CD4-positive, CD25-positive, alpha-beta regulatory T cell (primary cell): ENCODE data around the gene COA6. TPM values are rescaled to one million over a fixed set of nuclear protein-coding genes. Genes with fewer than 3 reads are reported as not detected.
A peak's percentile ranks its signal among the peaks of the same experiment; 100 is the strongest.

ENCODE experiments used
- ATAC-seq, 2 donors: fragments of 150-1000 bp; cut with Tn5 transposase; one replicate each; pipeline ENCODE4 v1.10.0; 2021; ENCODE audit warnings: low read depth in 2 of 2, moderate number of reproducible peaks in 2 of 2, moderate library complexity in 1 of 2
- DNase-seq, 3 donors: peaks; one replicate each; pipeline versions ENCODE4 v3.0.0 to v3.0.0-alpha.2; 2012 to 2022; ENCODE audit warnings: mixed read lengths in 1 of 3
- H3K27ac ChIP-seq: one replicate; pipeline ENCODE4 v1.7.0; 2013; ENCODE audit warnings: mild to moderate bottlenecking, low read length; ENCODE audit not compliant: insufficient read depth, poor library complexity, severe bottlenecking
- H3K27me3 ChIP-seq: one replicate; pipeline ENCODE4 v1.7.0; 2013; ENCODE audit warnings: low read length; ENCODE audit not compliant: control insufficient read depth, insufficient read depth
- H3K36me3 ChIP-seq: one replicate; pipeline ENCODE4 v1.7.0; 2013; ENCODE audit warnings: mild to moderate bottlenecking, low read length, moderate library complexity; ENCODE audit not compliant: control insufficient read depth, insufficient read depth
- H3K4me1 ChIP-seq: 2 replicates; pipeline ENCODE4 v1.7.0; 2013; ENCODE audit warnings: mild to moderate bottlenecking, low read length; ENCODE audit not compliant: insufficient read depth, control insufficient read depth, poor library complexity, severe bottlenecking
- H3K4me3 ChIP-seq: one replicate; pipeline ENCODE4 v1.7.0; 2013; ENCODE audit warnings: low read depth, mild to moderate bottlenecking, low read length, moderate library complexity
- H3K9me3 ChIP-seq, 2 experiments: 1 replicate in 1 of 2; 2 replicates in 1 of 2; pipeline ENCODE4 v1.7.0; 2013; ENCODE audit warnings: low read length in 2 of 2, mild to moderate bottlenecking in 1 of 2, moderate library complexity in 1 of 2; ENCODE audit not compliant: control insufficient read depth in 2 of 2
- H3K27ac Mint-ChIP-seq, 3 donors: one replicate each; pipeline ENCODE4 v1.8.0; 2020 to 2022; ENCODE audit warnings: mild to moderate bottlenecking in 3 of 3, mixed read lengths in 3 of 3, moderate library complexity in 2 of 3
- H3K27me3 Mint-ChIP-seq: one replicate; pipeline ENCODE4 v1.8.0; 2022; ENCODE audit warnings: mild to moderate bottlenecking, mixed read lengths
- H3K36me3 Mint-ChIP-seq: one replicate; pipeline ENCODE4 v1.8.0; 2020; ENCODE audit warnings: mixed read lengths
- H3K4me1 Mint-ChIP-seq, 4 donors: one replicate each; pipeline ENCODE4 v1.8.0; 2020 to 2022; ENCODE audit warnings: mixed read lengths in 4 of 4, mild to moderate bottlenecking in 1 of 4
- H3K4me3 Mint-ChIP-seq, 4 donors: one replicate each; pipeline ENCODE4 v1.8.0; 2020 to 2022; ENCODE audit warnings: mild to moderate bottlenecking in 4 of 4, mixed read lengths in 4 of 4, moderate library complexity in 3 of 4
- H3K9me3 Mint-ChIP-seq, 7 donors: one replicate each; pipeline ENCODE4 v1.8.0; 2020 to 2022; ENCODE audit warnings: mixed read lengths in 7 of 7, mild to moderate bottlenecking in 3 of 7, moderate library complexity in 2 of 7
- polyA plus RNA-seq, 4 donors: library from polyadenylated mRNA; unstranded; fragments of 300-500 nt; fragmentation: Illumina TruSeq; gene quantifications; one replicate each; pipeline ENCODE4 v1.2.3, GENCODE V29; 2021
- total RNA-seq: library from RNA; stranded (reverse); gene quantifications from one replicate; pipeline ENCODE4 v1.2.3, GENCODE V29; 2022

The COA6 gene
- total and polyA plus RNA-seq, 5 donors from 2014 or later: 11.9 to 61.9 (median 53.8) TPM

GRCh38 chr1:234400773-234401172, 27.5 kb downstream of the COA6 start:
- no peaks in the 10 kb centered on the region for H3K27me3 Mint-ChIP-seq
- DNase-seq (peak in 2 of 3 donors; percentile 32 to 75), ATAC-seq (peak; percentile 60 to 64)
- H3K9me3 ChIP-seq: no peaks in the 10 kb centered on the region
- peak overlapping the region; percentile 90 to 94 (median 93) for H3K27ac Mint-ChIP-seq
- peaks cover 18% of the 10 kb centered on the region for H3K36me3 Mint-ChIP-seq
- H3K27ac ChIP-seq: peak overlapping the region; percentile 76
- no peaks in the 10 kb centered on the region for H3K36me3 ChIP-seq
- no peaks in the 10 kb centered on the region for H3K27me3 ChIP-seq
- no peaks in the 10 kb centered on the region for H3K9me3 Mint-ChIP-seq
- H3K4me3 ChIP-seq: peak overlapping the region; percentile 87
- peaks cover 31% of the 10 kb centered on the region for H3K4me1 ChIP-seq
- peak overlapping the region; percentile 51 to 93 (median 69) for H3K4me3 Mint-ChIP-seq
- H3K4me1 Mint-ChIP-seq: peaks cover 22 to 65% (median 47%) of the 10 kb centered on the region in 4 donors

GRCh38 chr1:234401658-234402057, 28.4 kb downstream of the COA6 start:
- peaks cover 22 to 68% (median 48%) of the 10 kb centered on the region in 4 donors for H3K4me1 Mint-ChIP-seq
- H3K27ac Mint-ChIP-seq: peak overlapping the region; percentile 90 to 94 (median 93)
- no peaks in the 10 kb centered on the region for H3K9me3 Mint-ChIP-seq
- Histone ChIP-seq H3K27me3 (no peaks in the 10 kb centered on the region), H3K4me1 (peaks cover 31% of the 10 kb centered on the region), H3K9me3 (no peaks in the 10 kb centered on the region), H3K4me3 (peak overlapping the region; percentile 87), H3K36me3 (no peaks in the 10 kb centered on the region), H3K27ac (peak overlapping the region; percentile 76)
- ATAC-seq (peak in 1 of 2 donors; percentile 23), DNase-seq (no peak)
- H3K4me3 Mint-ChIP-seq: peak overlapping the region; percentile 49 to 80 (median 58)
- H3K36me3 Mint-ChIP-seq: peaks cover 14% of the 10 kb centered on the region
- H3K27me3 Mint-ChIP-seq: no peaks in the 10 kb centered on the region

- no peak for DNase-seq
- H3K36me3 ChIP-seq: no peaks in the 10 kb centered on the region
- Mint-ChIP-seq H3K36me3 (peaks cover 11% of the 10 kb centered on the region), H3K27ac (peak overlapping the region; percentile 81 to 98 (median 90)), H3K4me3 (peak overlapping the region in 2 of 4 donors; percentile 34 to 67), H3K9me3 (no peaks in the 10 kb centered on the region), H3K27me3 (no peaks in the 10 kb centered on the region), H3K4me1 (peaks cover 22 to 77% (median 49%) of the 10 kb centered on the region in 4 donors)
- no peaks in the 10 kb centered on the region for H3K9me3 ChIP-seq
- H3K4me1 ChIP-seq: peaks cover 31% of the 10 kb centered on the region
- H3K27ac ChIP-seq: no peak overlapping the region
- H3K27me3 ChIP-seq: no peaks in the 10 kb centered on the region
- H3K4me3 ChIP-seq: no peak overlapping the region
- ATAC-seq: no peak
Observed at GRCh38 chr1:234402939-234403338, 29.7 kb downstream of the COA6 start.

GRCh38 chr1:234405676-234406075, 32.4 kb downstream of the COA6 start:
- H3K9me3 ChIP-seq: no peaks in the 10 kb centered on the region
- H3K27ac ChIP-seq: no peak overlapping the region
- ATAC-seq: no peak
- Mint-ChIP-seq H3K36me3 (peaks cover 7% of the 10 kb centered on the region), H3K4me1 (peaks cover 28 to 75% (median 43%) of the 10 kb centered on the region in 4 donors), H3K27ac (peak overlapping the region; percentile 74 to 93 (median 78)), H3K4me3 (no peak overlapping the region), H3K9me3 (no peaks in the 10 kb centered on the region), H3K27me3 (no peaks in the 10 kb centered on the region)
- H3K4me1 ChIP-seq: peaks cover 26% of the 10 kb centered on the region
- no peaks in the 10 kb centered on the region for H3K36me3 ChIP-seq
- no peaks in the 10 kb centered on the region for H3K27me3 ChIP-seq
- H3K4me3 ChIP-seq: no peak overlapping the region
- DNase-seq: no peak

- H3K27ac Mint-ChIP-seq: peak overlapping the region; percentile 67 to 93 (median 88)
- Histone ChIP-seq H3K4me3 (no peak overlapping the region), H3K27ac (no peak overlapping the region), H3K9me3 (no peaks in the 10 kb centered on the region), H3K36me3 (no peaks in the 10 kb centered on the region), H3K27me3 (no peaks in the 10 kb centered on the region), H3K4me1 (peaks cover 14% of the 10 kb centered on the region)
- H3K27me3 Mint-ChIP-seq: no peaks in the 10 kb centered on the region
- ATAC-seq (no peak), DNase-seq (no peak)
- no peaks in the 10 kb centered on the region for H3K9me3 Mint-ChIP-seq
- H3K4me3 Mint-ChIP-seq: no peak overlapping the region
- peaks cover 10% of the 10 kb centered on the region for H3K36me3 Mint-ChIP-seq
- H3K4me1 Mint-ChIP-seq: peaks cover 17 to 63% (median 32%) of the 10 kb centered on the region in 4 donors
Observed at GRCh38 chr1:234406871-234407270, 33.6 kb downstream of the COA6 start.

GRCh38 chr1:234408757-234409156, 35.5 kb downstream of the COA6 start:
- H3K4me1 Mint-ChIP-seq: peaks cover 13 to 48% (median 22%) of the 10 kb centered on the region in 4 donors
- H3K36me3 Mint-ChIP-seq: peaks cover 12% of the 10 kb centered on the region
- peak overlapping the region; percentile 93 to 97 (median 95) for H3K27ac Mint-ChIP-seq
- H3K9me3 Mint-ChIP-seq: no peaks in the 10 kb centered on the region
- peaks cover 7% of the 10 kb centered on the region for H3K4me1 ChIP-seq
- ATAC-seq: peak; percentile 96
- peaks cover 5% of the 10 kb centered on the region for H3K36me3 ChIP-seq
- peak overlapping the region; percentile 33 to 80 (median 56) for H3K4me3 Mint-ChIP-seq
- no peaks in the 10 kb centered on the region for H3K27me3 Mint-ChIP-seq
- H3K9me3 ChIP-seq: no peaks in the 10 kb centered on the region
- peak overlapping the region; percentile 75 for H3K27ac ChIP-seq
- H3K4me3 ChIP-seq: peak overlapping the region; percentile 87
- peak; percentile 11 to 90 (median 71) for DNase-seq
- no peaks in the 10 kb centered on the region for H3K27me3 ChIP-seq

- H3K36me3 ChIP-seq: peaks cover 9% of the 10 kb centered on the region
- ATAC-seq: peak; percentile 59 to 64
- no peaks in the 10 kb centered on the region for H3K27me3 ChIP-seq
- no peaks in the 10 kb centered on the region for H3K27me3 Mint-ChIP-seq
- peaks cover 13 to 48% (median 22%) of the 10 kb centered on the region in 4 donors for H3K4me1 Mint-ChIP-seq
- DNase-seq: peak in 2 of 3 donors; percentile 56 to 79
- peak overlapping the region; percentile 93 to 97 (median 95) for H3K27ac Mint-ChIP-seq
- H3K4me3 ChIP-seq: peak overlapping the region; percentile 87
- H3K9me3 ChIP-seq: no peaks in the 10 kb centered on the region
- H3K4me1 ChIP-seq: peaks cover 7% of the 10 kb centered on the region
- H3K4me3 Mint-ChIP-seq: peak overlapping the region; percentile 33 to 80 (median 56)
- H3K27ac ChIP-seq: peak overlapping the region; percentile 75
- H3K9me3 Mint-ChIP-seq: no peaks in the 10 kb centered on the region
- peaks cover 15% of the 10 kb centered on the region for H3K36me3 Mint-ChIP-seq
Observed at GRCh38 chr1:234409328-234409727, 36.1 kb downstream of the COA6 start.

GRCh38 chr1:234412830-234413229, 39.6 kb downstream of the COA6 start:
- no peak for DNase-seq
- H3K4me1 Mint-ChIP-seq: peaks cover 5 to 21% (median 15%) of the 10 kb centered on the region in 4 donors
- Histone ChIP-seq H3K27ac (no peak overlapping the region), H3K27me3 (no peaks in the 10 kb centered on the region), H3K4me1 (peaks cover 7% of the 10 kb centered on the region), H3K9me3 (no peaks in the 10 kb centered on the region), H3K4me3 (no peak overlapping the region), H3K36me3 (peaks cover 18% of the 10 kb centered on the region)
- H3K9me3 Mint-ChIP-seq: no peaks in the 10 kb centered on the region
- no peaks in the 10 kb centered on the region for H3K27me3 Mint-ChIP-seq
- peak overlapping the region in 1 of 3 donors; percentile 17 for H3K27ac Mint-ChIP-seq
- H3K36me3 Mint-ChIP-seq: peaks cover 34% of the 10 kb centered on the region
- H3K4me3 Mint-ChIP-seq: no peak overlapping the region
- no peak for ATAC-seq
